K562 (cell line): ENCODE results near the gene RHEB. TPM values are rescaled to one million over a fixed set of nuclear protein-coding genes. Genes with fewer than 3 reads are reported as not detected.

Experiments used
- ATAC-seq: fragments of 200-7000 bp; cut with Tn5 transposase; 3 replicates; pipeline ENCODE4 v1.9.1; 2020; ENCODE audit warnings: moderate library complexity
- BruUV-seq: library from RNA; stranded (reverse); fragments of 400-500 nt; replicated peaks from 2 replicates; lab custom pipeline; 2021; lab: Mats Ljungman, UMichigan
- CTCF ChIA-PET: fragments of 300-600 bp; formaldehyde crosslinking; extraction: SDS; loops from one replicate; lab custom pipeline; 2021; ENCODE audit warnings: low intra/inter-chr PET ratio; lab: Yijun Ruan, JAX
- POLR2A ChIA-PET: fragments of 300-600, 350-650 bp; sonication (Branson Sonifier 250); formaldehyde crosslinking; extraction: SDS; loops from one replicate; lab custom pipeline; 2021; ENCODE audit warnings: antibody characterized with exemption, inconsistent platforms; lab: Yijun Ruan, JAX
- DNase-seq, 4 experiments: peaks; one replicate each; pipeline versions ENCODE4 v3.0.0 to v3.0.0-alpha.2; 2011 to 2018; ENCODE audit warnings: low spot score in 3 of 4, mixed read lengths in 3 of 4; ENCODE audit errors: extremely low read depth in 1 of 4
- FAIRE-seq: peaks from 2 replicates; lab custom pipeline; 2011; peaks lifted over from hg19 to GRCh38; lab: Jason Lieb, UNC
- H2AFZ ChIP-seq: 2 replicates; pipeline ENCODE4 v1.6.0; 2011; ENCODE audit warnings: low read depth, low read length, control low read depth, inconsistent platforms
- H3K27ac ChIP-seq: fragments of 200-600 bp; 3 replicates; pipeline ENCODE4 v1.8.0; 2011; ENCODE audit warnings: low read depth, mild to moderate bottlenecking, control low read depth, inconsistent platforms, low read length, moderate library complexity, mixed read lengths; ENCODE audit errors: extremely low read depth
- H3K27me3 ChIP-seq, 2 experiments: fragments of 300-600 bp in 1 of 2; 2 replicates in 1 of 2; 3 replicates in 1 of 2; pipeline versions ENCODE4 v1.6.0 to v1.8.0; 2011; ENCODE audit warnings: inconsistent platforms in 2 of 2, low read length in 2 of 2, mild to moderate bottlenecking in 1 of 2, mixed read lengths in 1 of 2, moderate library complexity in 1 of 2; ENCODE audit not compliant: control insufficient read depth in 2 of 2, insufficient read depth in 2 of 2
- H3K36me3 ChIP-seq: fragments of 300-600 bp; 3 replicates; pipeline ENCODE4 v1.8.0; 2011; ENCODE audit warnings: mild to moderate bottlenecking, low read length, inconsistent platforms; ENCODE audit not compliant: control insufficient read depth, insufficient read depth
- H3K4me1 ChIP-seq, 2 experiments: fragments of 200-600 bp in 1 of 2; replicated peaks in 1 of 2; 2 replicates in 1 of 2; 3 replicates in 1 of 2; pipeline versions ENCODE4 v1.5.1 to v1.8.0; 2011; ENCODE audit warnings: inconsistent platforms in 2 of 2, low read length in 2 of 2, mild to moderate bottlenecking in 1 of 2, mixed read lengths in 1 of 2, moderate library complexity in 1 of 2; ENCODE audit not compliant: control insufficient read depth in 2 of 2, insufficient read depth in 2 of 2
- H3K4me2 ChIP-seq: 2 replicates; pipeline ENCODE4 v1.6.1; 2011; ENCODE audit warnings: low read length, control low read depth, inconsistent platforms, mixed read lengths; ENCODE audit not compliant: insufficient read depth
- H3K4me3 ChIP-seq: fragments of 200-600 bp; sonication (generic), shearing (Covaris generic); 2 replicates; pipeline ENCODE4 v1.5.1; 2016; ENCODE audit warnings: control low read depth, inconsistent platforms
- H3K79me2 ChIP-seq: fragments of 200-600 bp; 3 replicates; pipeline ENCODE4 v1.8.0; 2011; ENCODE audit warnings: low read length, inconsistent platforms; ENCODE audit not compliant: control insufficient read depth, insufficient read depth
- H3K9ac ChIP-seq, 2 experiments: 2 replicates each; pipeline versions ENCODE4 v1.6.0 to v1.6.1; 2011; ENCODE audit warnings: low read depth in 2 of 2, low read length in 2 of 2, control low read depth in 1 of 2, inconsistent platforms in 1 of 2, mild to moderate bottlenecking in 1 of 2, mixed read lengths in 1 of 2; ENCODE audit not compliant: insufficient read depth in 1 of 2
- H3K9me1 ChIP-seq: one replicate; pipeline ENCODE4 v1.6.0; 2011; ENCODE audit warnings: inconsistent platforms, mild to moderate bottlenecking, low read length, moderate library complexity; ENCODE audit not compliant: control insufficient read depth, insufficient read depth
- H3K9me3 ChIP-seq: replicated peaks from 2 replicates; pipeline ENCODE4 v1.5.1; 2011; ENCODE audit warnings: low read depth, low read length, inconsistent platforms; ENCODE audit not compliant: control insufficient read depth, insufficient read depth
- H4K20me1 ChIP-seq: replicated peaks from 2 replicates; pipeline ENCODE4 v1.6.1; 2011; ENCODE audit warnings: low read length, inconsistent platforms, mixed read lengths; ENCODE audit not compliant: control insufficient read depth, insufficient read depth
- C11orf30 ChIP-seq: fragments of 450-650 bp; IDR thresholded peaks from 2 replicates; pipeline ENCODE4 v1.6.1; 2016; ENCODE audit warnings: low read depth, mild to moderate bottlenecking
- CBFA2T3 ChIP-seq: fragments of 450-650 bp; IDR thresholded peaks from 2 replicates; pipeline ENCODE4 v1.6.1; 2017
- MGA ChIP-seq: fragments of 450-650 bp; IDR thresholded peaks from 2 replicates; pipeline ENCODE4 v1.6.1; 2016; ENCODE audit warnings: mild to moderate bottlenecking, moderate library complexity
- NONO ChIP-seq, 2 experiments: fragments of 200-400 bp in 1 of 2; fragments of 450-650 bp in 1 of 2; formaldehyde crosslinking in 1 of 2; IDR thresholded peaks; 2 replicates each; pipeline ENCODE4 v1.6.1; 2017; ENCODE audit warnings: low read depth in 2 of 2, mild to moderate bottlenecking in 2 of 2, moderate library complexity in 2 of 2, low read length in 1 of 2
- ZNF586 ChIP-seq: fragments of 450-650 bp; formaldehyde crosslinking; conservative IDR thresholded peaks from 2 replicates; pipeline ENCODE4 v1.4.0; 2020; ENCODE audit warnings: mild to moderate bottlenecking, moderate library complexity
- WGBS: fragments of 100-300 bp; shearing (Covaris generic); methylation state at CpG from one replicate; pipeline ENCODE4 v1.1.6; 2016; ENCODE audit warnings: low coverage, mixed read lengths; ENCODE audit not compliant: insufficient coverage; ENCODE audit errors: missing lambda C conversion rate; 5-methylcytosine and 5-hydroxymethylcytosine counted together
- in situ Hi-C: fragments of 300-500 bp; cut with MboI; formaldehyde crosslinking; loops from 4 replicates; pipeline ENCODE4 v1.15.0; 2018; ENCODE audit warnings: inconsistent platforms, mixed read lengths
- intact Hi-C: fragments of 100-400 bp; cut with micrococcal nuclease; formaldehyde crosslinking; loops from 2 replicates; pipeline ENCODE4 v1.14.2; 2022
- polyA plus RNA-seq, 8 experiments: library from polyadenylated mRNA; depleted of rRNA in 4 of 8; stranded (reverse) in 5 of 8; unstranded in 3 of 8; fragments of >200 nt; fragmentation: Nextera tagmentation in 2 of 8; fragmentation: Illumina TruSeq in 1 of 8; extraction: Ambion mirVana in 2 of 8; extraction: Trizol in 1 of 8; gene quantifications; 2 replicates each; pipeline versions ENCODE4 v1.2.1 to v1.2.3, GENCODE V29; 2011 to 2014; ENCODE audit warnings: inconsistent platforms in 1 of 8, missing spikeins in 1 of 8
- total RNA-seq, 7 experiments: library from RNA; depleted of rRNA in 6 of 7; stranded (reverse); fragments of >200 nt in 6 of 7; fragmentation: Illumina TruSeq in 2 of 7; extraction: Trizol in 2 of 7; gene quantifications; 2 replicates each; pipeline versions ENCODE4 v1.2.1 to v1.2.3, GENCODE V29; 2011 to 2021; ENCODE audit warnings: low replicate concordance in 1 of 7

RHEB gene
- total and polyA plus RNA-seq, 9 of the 15 experiments (the other 6 are each of a cell fraction or from before 2014, with no cell fraction given), result 28.5 to 249 (median 182) TPM

GRCh38 chr7:151437159-151437553 is 82.5 kb downstream of the RHEB start:
- POLR2A ChIA-PET, result interaction anchor here (0.6 to 0.8 kb wide), 2 partner anchors 9 to 121 kb away, joined by 3 read pairs; no protein-coding TSS in a partner anchor
- H3K36me3 ChIP-seq, result no peaks in the 10 kb centered on the region
- FAIRE-seq, result no peak
- H3K27me3 ChIP-seq, result peaks cover 28 to 75% of the 10 kb centered on the region in 2 experiments; a peak in 4 of 5 replicates
- no peaks in the 10 kb centered on the region for H3K79me2 ChIP-seq
- BruUV-seq, result no TSS peak
- no peak overlapping the region for H3K4me3 ChIP-seq
- no peaks in the 10 kb centered on the region for H3K9me1 ChIP-seq
- no peak for ATAC-seq
- no peak overlapping the region for H3K9ac ChIP-seq
- in situ Hi-C loops (no loop called here), intact Hi-C loops (no loop called here)
- H3K4me2 ChIP-seq, result no peak overlapping the region
- peaks cover 4% of the 10 kb centered on the region; the same call in 1 of the 2 replicates for H4K20me1 ChIP-seq
- H3K27ac ChIP-seq, result no peak overlapping the region
- CTCF ChIA-PET, result no interaction called here
- peaks cover 0 to 23% of the 10 kb centered on the region in 2 experiments; a peak in 2 of 5 replicates for H3K4me1 ChIP-seq
- 27% methylated on average over 13 of the region's 13 CpGs for WGBS
- no peaks in the 10 kb centered on the region for H3K9me3 ChIP-seq
- no peak overlapping the region for H2AFZ ChIP-seq
- DNase-seq, result no peak
- no peak for TF ChIP-seq C11orf30
- no peak for TF ChIP-seq NONO (IDR thresholded peaks at IDR 0.05; ENCODE audit: low read depth in 2 of 2, low read length in 1 of 2)
- TF ChIP-seq MGA, result no peak
- no peak for TF ChIP-seq CBFA2T3
- TF ChIP-seq ZNF586, result no peak
